ENCODE results near the gene BTBD9. TPM values are rescaled to one million over a fixed set of nuclear protein-coding genes. Genes with fewer than 3 reads are reported as not detected.

BTBD9 gene
- polyA plus RNA-seq, 2 of the 4 experiments (the other 2 are of a cell fraction), result 2.3 to 4.6 TPM

DNA sequence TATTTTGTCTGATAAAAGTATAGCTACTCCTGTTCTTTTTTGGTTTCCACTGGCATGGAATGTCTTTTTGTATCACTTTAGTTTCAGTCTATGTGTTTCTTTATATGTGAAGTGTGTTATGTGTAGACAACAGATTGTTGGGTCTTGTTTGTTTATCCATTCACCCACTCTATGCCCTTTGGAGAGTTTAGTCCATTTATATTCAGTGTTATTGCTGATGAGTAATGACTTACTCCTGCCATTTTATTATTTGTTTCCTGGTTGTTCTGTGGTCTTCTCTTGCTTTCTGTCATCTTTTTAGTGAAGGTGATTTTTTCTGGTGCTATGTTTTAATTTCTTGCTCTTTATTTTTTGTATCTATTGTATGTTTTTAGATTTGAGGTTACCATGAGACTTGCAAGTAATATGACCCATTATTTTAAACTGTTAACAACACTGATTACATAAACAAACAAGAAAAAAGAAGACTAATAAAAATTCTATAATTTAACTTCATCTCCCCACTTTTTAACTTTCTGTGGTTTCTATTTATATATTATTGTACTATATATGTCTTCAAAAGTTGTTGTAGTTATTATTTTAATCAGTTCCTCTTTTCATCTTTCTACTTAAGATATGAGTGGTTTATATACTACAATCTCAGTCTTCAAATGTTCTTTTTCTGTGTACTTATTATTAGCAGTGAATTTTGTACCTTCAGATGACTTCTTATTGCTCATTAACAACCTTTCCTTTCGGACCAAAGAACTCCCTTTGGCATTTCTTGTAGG is 323.4 kb downstream of the BTBD9 start:
- no peak for DNase-seq (ENCODE audit: low read depth in 1 of 2, low spot score in 1 of 2)
- TF ChIP-seq, protein P1, sequence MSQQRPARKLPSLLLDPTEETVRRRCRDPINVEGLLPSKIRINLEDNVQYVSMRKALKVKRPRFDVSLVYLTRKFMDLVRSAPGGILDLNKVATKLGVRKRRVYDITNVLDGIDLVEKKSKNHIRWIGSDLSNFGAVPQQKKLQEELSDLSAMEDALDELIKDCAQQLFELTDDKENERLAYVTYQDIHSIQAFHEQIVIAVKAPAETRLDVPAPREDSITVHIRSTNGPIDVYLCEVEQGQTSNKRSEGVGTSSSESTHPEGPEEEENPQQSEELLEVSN (IDR thresholded peaks at IDR 0.05; ENCODE audit: borderline replicate concordance, low read depth), result no peak
- TF ChIP-seq RCOR1 (IDR thresholded peaks at IDR 0.05; ENCODE audit: low read depth, low read length), result no peak
- no peak for TF ChIP-seq CHD2 (IDR thresholded peaks at IDR 0.05; ENCODE audit: low read length, partially characterized antibody)
- TF ChIP-seq RNF2 (IDR thresholded peaks at IDR 0.05; ENCODE audit: borderline replicate concordance, low read depth), result no peak
- no peak for TF ChIP-seq CBX8 (IDR thresholded peaks at IDR 0.05)
- TF ChIP-seq, protein P2, sequence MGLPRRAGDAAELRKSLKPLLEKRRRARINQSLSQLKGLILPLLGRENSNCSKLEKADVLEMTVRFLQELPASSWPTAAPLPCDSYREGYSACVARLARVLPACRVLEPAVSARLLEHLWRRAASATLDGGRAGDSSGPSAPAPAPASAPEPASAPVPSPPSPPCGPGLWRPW (IDR thresholded peaks at IDR 0.05), result no peak
- TF ChIP-seq, protein P3, sequence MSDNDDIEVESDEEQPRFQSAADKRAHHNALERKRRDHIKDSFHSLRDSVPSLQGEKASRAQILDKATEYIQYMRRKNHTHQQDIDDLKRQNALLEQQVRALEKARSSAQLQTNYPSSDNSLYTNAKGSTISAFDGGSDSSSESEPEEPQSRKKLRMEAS (IDR thresholded peaks at IDR 0.05), result no peak
- TF ChIP-seq SMC3 (IDR thresholded peaks at IDR 0.05), result no peak
- no peak for TF ChIP-seq HOXA7 (CRISPR knock-in tag; IDR thresholded peaks at IDR 0.05)
- TF ChIP-seq ESRRA (IDR thresholded peaks at IDR 0.05; ENCODE audit: borderline replicate concordance, low read length), result no peak
- no peak for TF ChIP-seq ZSCAN20 (CRISPR knock-in tag; IDR thresholded peaks at IDR 0.05)
- TF ChIP-seq, protein P4, sequence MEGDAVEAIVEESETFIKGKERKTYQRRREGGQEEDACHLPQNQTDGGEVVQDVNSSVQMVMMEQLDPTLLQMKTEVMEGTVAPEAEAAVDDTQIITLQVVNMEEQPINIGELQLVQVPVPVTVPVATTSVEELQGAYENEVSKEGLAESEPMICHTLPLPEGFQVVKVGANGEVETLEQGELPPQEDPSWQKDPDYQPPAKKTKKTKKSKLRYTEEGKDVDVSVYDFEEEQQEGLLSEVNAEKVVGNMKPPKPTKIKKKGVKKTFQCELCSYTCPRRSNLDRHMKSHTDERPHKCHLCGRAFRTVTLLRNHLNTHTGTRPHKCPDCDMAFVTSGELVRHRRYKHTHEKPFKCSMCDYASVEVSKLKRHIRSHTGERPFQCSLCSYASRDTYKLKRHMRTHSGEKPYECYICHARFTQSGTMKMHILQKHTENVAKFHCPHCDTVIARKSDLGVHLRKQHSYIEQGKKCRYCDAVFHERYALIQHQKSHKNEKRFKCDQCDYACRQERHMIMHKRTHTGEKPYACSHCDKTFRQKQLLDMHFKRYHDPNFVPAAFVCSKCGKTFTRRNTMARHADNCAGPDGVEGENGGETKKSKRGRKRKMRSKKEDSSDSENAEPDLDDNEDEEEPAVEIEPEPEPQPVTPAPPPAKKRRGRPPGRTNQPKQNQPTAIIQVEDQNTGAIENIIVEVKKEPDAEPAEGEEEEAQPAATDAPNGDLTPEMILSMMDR (IDR thresholded peaks at IDR 0.05), result no peak
- no peak for TF ChIP-seq MAFK (IDR thresholded peaks at IDR 0.05; ENCODE audit: partially characterized antibody)
- no peak for TF ChIP-seq HDAC2 (IDR thresholded peaks at IDR 0.05)
- no peak for TF ChIP-seq TP53 (CRISPR knock-in tag; IDR thresholded peaks at IDR 0.05)
- TF ChIP-seq FOSB (CRISPR knock-in tag; IDR thresholded peaks at IDR 0.05), result no peak
- no peak for TF ChIP-seq CEBPB (IDR thresholded peaks at IDR 0.05)
- ChIA-PET POLR2A (no interaction called here), CTCF (no interaction called here)
- H3K27ac ChIP-seq, result no peak overlapping the region
- H3K4me3 ChIP-seq, result no peak overlapping the region
- no peaks in the 10 kb centered on the region for H3K9me3 ChIP-seq
- no peak for ATAC-seq
- H3K4me2 ChIP-seq, result no peak overlapping the region
- no peak for FAIRE-seq
- no peaks in the 10 kb centered on the region for H3K4me1 ChIP-seq
- WGBS (ENCODE audit: missing lambda C conversion rate), result 76% methylated on average over 1 of the region's 1 CpG

DNA sequence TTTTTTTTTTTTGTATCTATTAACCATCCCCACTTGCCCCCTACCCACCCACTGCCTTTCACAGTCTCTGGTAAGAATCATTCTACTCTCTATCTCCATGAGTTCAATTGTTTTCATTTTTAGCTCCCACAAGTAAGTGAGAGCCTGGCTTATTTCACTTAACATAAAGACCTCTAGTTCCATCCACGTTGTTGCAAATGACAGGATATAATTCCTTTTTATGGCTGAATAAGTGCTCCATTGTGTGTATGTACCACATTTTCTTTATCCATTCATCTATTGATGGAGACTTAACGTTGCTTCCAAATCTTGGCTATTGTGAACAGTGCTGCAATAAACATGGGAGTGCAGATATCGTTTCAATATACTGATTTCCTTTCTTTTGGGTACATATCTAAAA is 328.5 kb downstream of the BTBD9 start:
- no peak for ATAC-seq
- no peak for TF ChIP-seq POLR2AphosphoS2 (conservative IDR thresholded peaks at IDR 0.05; ENCODE audit: low read length)
- Histone ChIP-seq H3K4me3 (no peak overlapping the region), H3K4me2 (no peak overlapping the region), H3K9me3 (no peaks in the 10 kb centered on the region), H3K27ac (no peak overlapping the region), H3K4me1 (no peaks in the 10 kb centered on the region)
- 82% methylated on average over 3 of the region's 3 CpGs for WGBS (ENCODE audit: missing lambda C conversion rate)
- CTCF ChIA-PET, result interaction anchor here (0.6 kb wide), 1 partner anchor 206 kb away, joined by 3 read pairs; no protein-coding TSS in a partner anchor
- POLR2A ChIA-PET, result no interaction called here
- no peak for DNase-seq (ENCODE audit: low read depth in 1 of 2, low spot score in 1 of 2)
- no peak for FAIRE-seq

DNA sequence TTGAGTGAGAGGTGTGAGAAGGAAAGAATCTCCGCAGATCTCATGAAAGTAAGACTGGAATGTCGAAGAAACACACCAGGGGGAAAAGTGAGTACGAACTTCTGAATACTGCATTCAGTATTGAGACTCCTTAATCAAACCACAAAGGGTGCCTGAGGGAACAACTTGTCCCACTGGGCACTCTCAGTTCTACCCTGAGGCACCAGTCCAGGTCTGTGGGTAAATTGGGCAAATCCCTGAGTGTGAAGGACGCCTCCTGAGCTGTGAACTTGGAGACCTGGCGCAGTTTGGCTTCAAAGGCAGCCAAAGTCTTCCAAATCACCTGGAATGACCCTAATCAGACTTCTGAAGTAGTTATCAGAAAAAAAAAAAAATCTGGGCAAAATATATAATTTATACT is 329.7 kb downstream of the BTBD9 start:
- FAIRE-seq (no peak), ATAC-seq (no peak), DNase-seq (ENCODE audit: low read depth in 1 of 2, low spot score in 1 of 2) (no peak)
- H3K9me3 ChIP-seq, result no peaks in the 10 kb centered on the region
- no peak overlapping the region for H3K27ac ChIP-seq
- no peak overlapping the region for H3K4me3 ChIP-seq
- ChIA-PET POLR2A (no interaction called here), CTCF (no interaction called here)
- TF ChIP-seq ZSCAN20 (CRISPR knock-in tag; IDR thresholded peaks at IDR 0.05), result no peak
- no peak for TF ChIP-seq SMC3 (IDR thresholded peaks at IDR 0.05)
- TF ChIP-seq MYC (IDR thresholded peaks at IDR 0.05; ENCODE audit: borderline replicate concordance, low read length), result no peak
- TF ChIP-seq, protein P2 (IDR thresholded peaks at IDR 0.05), result no peak
- no peaks in the 10 kb centered on the region for H3K4me1 ChIP-seq
- WGBS (ENCODE audit: missing lambda C conversion rate), result 89% methylated on average over 5 of the region's 5 CpGs
- H3K4me2 ChIP-seq, result no peak overlapping the region

All from A549 (cell line).